K562 (cell line): ENCODE measurements around the gene TRIM10. TPM values are rescaled to one million over a fixed set of nuclear protein-coding genes. Genes with fewer than 3 reads are reported as not detected.

Source experiments
- DEAF1 ChIP-seq: fragments of 450-650 bp; formaldehyde crosslinking; IDR thresholded peaks from 2 replicates; pipeline ENCODE4 v1.4.0; 2020; ENCODE audit warnings: mild to moderate bottlenecking, moderate library complexity
- HMBOX1 ChIP-seq: sonication (generic); IDR thresholded peaks from 2 replicates; pipeline ENCODE4 v1.6.1; 2016
- MXI1 ChIP-seq: IDR thresholded peaks from 2 replicates; pipeline ENCODE4 v1.6.1; 2011; ENCODE audit warnings: low read depth, mild to moderate bottlenecking, improper control_type of control experiment, low read length
- PRPF4 ChIP-seq: fragments of 200-400 bp; formaldehyde crosslinking; IDR thresholded peaks from one replicate; pipeline ENCODE4 v1.6.1; 2017; ENCODE audit warnings: low read length, low read depth, mild to moderate bottlenecking; ENCODE audit not compliant: insufficient read depth, poor library complexity, severe bottlenecking
- RFX7 ChIP-seq: fragments of 250-450 bp; sonication (Bioruptor Pico); IDR thresholded peaks from 2 replicates; pipeline ENCODE4 v1.5.1; 2021; ENCODE audit warnings: mild to moderate bottlenecking
- ZFP36 ChIP-seq: fragments of 150-350 bp; IDR thresholded peaks from 2 replicates; pipeline ENCODE4 v1.6.1; 2018; ENCODE audit warnings: low read length, low read depth; ENCODE audit not compliant: partially characterized antibody
- ZNF778 ChIP-seq: fragments of 450-650 bp; formaldehyde crosslinking; IDR thresholded peaks from 2 replicates; pipeline ENCODE4 v1.4.0; 2020; ENCODE audit warnings: mild to moderate bottlenecking, moderate library complexity
- polyA plus RNA-seq, 8 experiments: library from polyadenylated mRNA; depleted of rRNA in 4 of 8; stranded (reverse) in 5 of 8; unstranded in 3 of 8; fragments of >200 nt; fragmentation: Nextera tagmentation in 2 of 8; fragmentation: Illumina TruSeq in 1 of 8; extraction: Ambion mirVana in 2 of 8; extraction: Trizol in 1 of 8; gene quantifications; 2 replicates each; pipeline versions ENCODE4 v1.2.1 to v1.2.3, GENCODE V29; 2011 to 2014; ENCODE audit warnings: inconsistent platforms in 1 of 8, missing spikeins in 1 of 8
- total RNA-seq, 7 experiments: library from RNA; depleted of rRNA in 6 of 7; stranded (reverse); fragments of >200 nt in 6 of 7; fragmentation: Illumina TruSeq in 2 of 7; extraction: Trizol in 2 of 7; gene quantifications; 2 replicates each; pipeline versions ENCODE4 v1.2.1 to v1.2.3, GENCODE V29; 2011 to 2021; ENCODE audit warnings: low replicate concordance in 1 of 7
- TF ChIP-seq, protein P1 (sequence below): fragments of 200-600 bp; sonication (generic); IDR thresholded peaks from one replicate; pipeline ENCODE4 v1.6.1; 2012; ENCODE audit warnings: mild to moderate bottlenecking, low read depth, low read length, inconsistent platforms

Gene TRIM10
- total and polyA plus RNA-seq, 9 of the 15 experiments (the other 6 are each of a cell fraction or from before 2014, with no cell fraction given): 0.15 to 0.90 (median 0.36) TPM

GRCh38 chr6:30158475-30159040, 2.5 kb downstream of the TRIM10 start (continued):
- TF ChIP-seq HMBOX1 (no peak), ZFP36 (no peak), PRPF4 (no peak), RFX7 (CRISPR knock-in tag) (no peak), DEAF1 (CRISPR knock-in tag) (no peak), ZNF778 (CRISPR knock-in tag) (no peak), MXI1 (no peak)
- TF ChIP-seq, protein P1, sequence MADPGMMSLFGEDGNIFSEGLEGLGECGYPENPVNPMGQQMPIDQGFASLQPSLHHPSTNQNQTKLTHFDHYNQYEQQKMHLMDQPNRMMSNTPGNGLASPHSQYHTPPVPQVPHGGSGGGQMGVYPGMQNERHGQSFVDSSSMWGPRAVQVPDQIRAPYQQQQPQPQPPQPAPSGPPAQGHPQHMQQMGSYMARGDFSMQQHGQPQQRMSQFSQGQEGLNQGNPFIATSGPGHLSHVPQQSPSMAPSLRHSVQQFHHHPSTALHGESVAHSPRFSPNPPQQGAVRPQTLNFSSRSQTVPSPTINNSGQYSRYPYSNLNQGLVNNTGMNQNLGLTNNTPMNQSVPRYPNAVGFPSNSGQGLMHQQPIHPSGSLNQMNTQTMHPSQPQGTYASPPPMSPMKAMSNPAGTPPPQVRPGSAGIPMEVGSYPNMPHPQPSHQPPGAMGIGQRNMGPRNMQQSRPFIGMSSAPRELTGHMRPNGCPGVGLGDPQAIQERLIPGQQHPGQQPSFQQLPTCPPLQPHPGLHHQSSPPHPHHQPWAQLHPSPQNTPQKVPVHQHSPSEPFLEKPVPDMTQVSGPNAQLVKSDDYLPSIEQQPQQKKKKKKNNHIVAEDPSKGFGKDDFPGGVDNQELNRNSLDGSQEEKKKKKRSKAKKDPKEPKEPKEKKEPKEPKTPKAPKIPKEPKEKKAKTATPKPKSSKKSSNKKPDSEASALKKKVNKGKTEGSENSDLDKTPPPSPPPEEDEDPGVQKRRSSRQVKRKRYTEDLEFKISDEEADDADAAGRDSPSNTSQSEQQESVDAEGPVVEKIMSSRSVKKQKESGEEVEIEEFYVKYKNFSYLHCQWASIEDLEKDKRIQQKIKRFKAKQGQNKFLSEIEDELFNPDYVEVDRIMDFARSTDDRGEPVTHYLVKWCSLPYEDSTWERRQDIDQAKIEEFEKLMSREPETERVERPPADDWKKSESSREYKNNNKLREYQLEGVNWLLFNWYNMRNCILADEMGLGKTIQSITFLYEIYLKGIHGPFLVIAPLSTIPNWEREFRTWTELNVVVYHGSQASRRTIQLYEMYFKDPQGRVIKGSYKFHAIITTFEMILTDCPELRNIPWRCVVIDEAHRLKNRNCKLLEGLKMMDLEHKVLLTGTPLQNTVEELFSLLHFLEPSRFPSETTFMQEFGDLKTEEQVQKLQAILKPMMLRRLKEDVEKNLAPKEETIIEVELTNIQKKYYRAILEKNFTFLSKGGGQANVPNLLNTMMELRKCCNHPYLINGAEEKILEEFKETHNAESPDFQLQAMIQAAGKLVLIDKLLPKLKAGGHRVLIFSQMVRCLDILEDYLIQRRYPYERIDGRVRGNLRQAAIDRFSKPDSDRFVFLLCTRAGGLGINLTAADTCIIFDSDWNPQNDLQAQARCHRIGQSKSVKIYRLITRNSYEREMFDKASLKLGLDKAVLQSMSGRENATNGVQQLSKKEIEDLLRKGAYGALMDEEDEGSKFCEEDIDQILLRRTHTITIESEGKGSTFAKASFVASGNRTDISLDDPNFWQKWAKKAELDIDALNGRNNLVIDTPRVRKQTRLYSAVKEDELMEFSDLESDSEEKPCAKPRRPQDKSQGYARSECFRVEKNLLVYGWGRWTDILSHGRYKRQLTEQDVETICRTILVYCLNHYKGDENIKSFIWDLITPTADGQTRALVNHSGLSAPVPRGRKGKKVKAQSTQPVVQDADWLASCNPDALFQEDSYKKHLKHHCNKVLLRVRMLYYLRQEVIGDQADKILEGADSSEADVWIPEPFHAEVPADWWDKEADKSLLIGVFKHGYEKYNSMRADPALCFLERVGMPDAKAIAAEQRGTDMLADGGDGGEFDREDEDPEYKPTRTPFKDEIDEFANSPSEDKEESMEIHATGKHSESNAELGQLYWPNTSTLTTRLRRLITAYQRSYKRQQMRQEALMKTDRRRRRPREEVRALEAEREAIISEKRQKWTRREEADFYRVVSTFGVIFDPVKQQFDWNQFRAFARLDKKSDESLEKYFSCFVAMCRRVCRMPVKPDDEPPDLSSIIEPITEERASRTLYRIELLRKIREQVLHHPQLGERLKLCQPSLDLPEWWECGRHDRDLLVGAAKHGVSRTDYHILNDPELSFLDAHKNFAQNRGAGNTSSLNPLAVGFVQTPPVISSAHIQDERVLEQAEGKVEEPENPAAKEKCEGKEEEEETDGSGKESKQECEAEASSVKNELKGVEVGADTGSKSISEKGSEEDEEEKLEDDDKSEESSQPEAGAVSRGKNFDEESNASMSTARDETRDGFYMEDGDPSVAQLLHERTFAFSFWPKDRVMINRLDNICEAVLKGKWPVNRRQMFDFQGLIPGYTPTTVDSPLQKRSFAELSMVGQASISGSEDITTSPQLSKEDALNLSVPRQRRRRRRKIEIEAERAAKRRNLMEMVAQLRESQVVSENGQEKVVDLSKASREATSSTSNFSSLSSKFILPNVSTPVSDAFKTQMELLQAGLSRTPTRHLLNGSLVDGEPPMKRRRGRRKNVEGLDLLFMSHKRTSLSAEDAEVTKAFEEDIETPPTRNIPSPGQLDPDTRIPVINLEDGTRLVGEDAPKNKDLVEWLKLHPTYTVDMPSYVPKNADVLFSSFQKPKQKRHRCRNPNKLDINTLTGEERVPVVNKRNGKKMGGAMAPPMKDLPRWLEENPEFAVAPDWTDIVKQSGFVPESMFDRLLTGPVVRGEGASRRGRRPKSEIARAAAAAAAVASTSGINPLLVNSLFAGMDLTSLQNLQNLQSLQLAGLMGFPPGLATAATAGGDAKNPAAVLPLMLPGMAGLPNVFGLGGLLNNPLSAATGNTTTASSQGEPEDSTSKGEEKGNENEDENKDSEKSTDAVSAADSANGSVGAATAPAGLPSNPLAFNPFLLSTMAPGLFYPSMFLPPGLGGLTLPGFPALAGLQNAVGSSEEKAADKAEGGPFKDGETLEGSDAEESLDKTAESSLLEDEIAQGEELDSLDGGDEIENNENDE: no peak
